SU-DHL-6 (cell line): ENCODE results near the gene GH1.

Source experiments
- H2AFZ ChIP-seq: fragments of 200-600 bp; sonication (generic); 2 replicates; pipeline ENCODE4 v1.6.1; 2014; ENCODE audit warnings: low read depth, mild to moderate bottlenecking, moderate library complexity, mixed read lengths, antibody characterized with exemption, low read length; ENCODE audit not compliant: severe bottlenecking
- H3F3A ChIP-seq: fragments of 200-600 bp; shearing (Covaris generic); 2 replicates; pipeline ENCODE4 v1.6.0; 2016; ENCODE audit warnings: antibody characterized with exemption, mild to moderate bottlenecking; ENCODE audit not compliant: insufficient read depth
- H3K27ac ChIP-seq: fragments of 200-600 bp; sonication (generic); 2 replicates; pipeline ENCODE4 v1.5.1; 2016; ENCODE audit warnings: low read depth, mild to moderate bottlenecking, low read length, moderate library complexity, mixed read lengths
- H3K27me3 ChIP-seq: fragments of 200-600 bp; sonication (generic), shearing (Covaris generic); 2 replicates; pipeline ENCODE4 v1.6.0; 2014; ENCODE audit warnings: mild to moderate bottlenecking, low read length
- H3K36me3 ChIP-seq: fragments of 200-600 bp; sonication (generic); 2 replicates; pipeline ENCODE4 v1.6.1; 2014; ENCODE audit warnings: mild to moderate bottlenecking, low read length, mixed read lengths
- H3K4me2 ChIP-seq: fragments of 300-600, 200-600 bp; shearing (Covaris generic), sonication (generic); 2 replicates; pipeline ENCODE4 v1.6.0; 2014; ENCODE audit warnings: low read length, low read depth, mild to moderate bottlenecking; ENCODE audit not compliant: poor library complexity, severe bottlenecking
- H3K4me3 ChIP-seq: fragments of 200-600 bp; sonication (generic); 2 replicates; pipeline ENCODE4 v1.5.1; 2014; ENCODE audit warnings: antibody characterized with exemption, low read length, mild to moderate bottlenecking, mixed read lengths; ENCODE audit not compliant: insufficient read depth, poor library complexity, severe bottlenecking
- H3K79me2 ChIP-seq: fragments of 200-600 bp; sonication (generic); 2 replicates; pipeline ENCODE4 v1.6.1; 2014; ENCODE audit warnings: mild to moderate bottlenecking, low read length, moderate library complexity; ENCODE audit not compliant: insufficient read depth
- H3K9ac ChIP-seq: fragments of 200-600 bp; sonication (generic); 2 replicates; pipeline ENCODE4 v1.7.0; 2014; ENCODE audit warnings: mild to moderate bottlenecking, low read length
- H3K9me2 ChIP-seq: fragments of 200-600 bp; sonication (generic); replicated peaks from 2 replicates; pipeline ENCODE4 v1.6.1; 2014; ENCODE audit warnings: low read length; ENCODE audit not compliant: insufficient read depth
- H3K9me3 ChIP-seq: fragments of 200-600 bp; sonication (generic); 2 replicates; pipeline ENCODE4 v1.6.1; 2014; ENCODE audit warnings: low read length, mixed read lengths; ENCODE audit not compliant: insufficient read depth
- H4K20me1 ChIP-seq: fragments of 200-600 bp; sonication (generic); 2 replicates; pipeline ENCODE4 v1.6.1; 2014; ENCODE audit warnings: low read depth, mild to moderate bottlenecking, antibody characterized with exemption, low read length, moderate library complexity, mixed read lengths
- CTCF ChIP-seq: fragments of 200-600 bp; sonication (generic); IDR thresholded peaks from one replicate; pipeline ENCODE4 v1.5.1; 2017; ENCODE audit warnings: antibody characterized with exemption, mild to moderate bottlenecking, low read length, moderate library complexity; ENCODE audit not compliant: insufficient read depth, poor library complexity, severe bottlenecking
- EZH2phosphoT487 ChIP-seq: fragments of 200-600 bp; sonication (generic), shearing (Covaris generic); conservative IDR thresholded peaks from 2 replicates; pipeline ENCODE4 v1.6.1; 2018; ENCODE audit warnings: mild to moderate bottlenecking, antibody characterized with exemption, low read length, moderate library complexity, mixed read lengths

GH1 gene

GRCh38 chr17:63945784-63946439, 27.3 kb upstream of the GH1 start:
- H3K27me3 ChIP-seq, result no peaks in the 10 kb centered on the region
- peaks cover 3% of the 10 kb centered on the region for H3F3A ChIP-seq
- no peaks in the 10 kb centered on the region for H3K79me2 ChIP-seq
- no peak overlapping the region for H3K4me3 ChIP-seq
- peak overlapping the region; percentile 47 for H3K9ac ChIP-seq
- H2AFZ ChIP-seq, result no peak overlapping the region
- peak overlapping the region; percentile 87 for H3K27ac ChIP-seq
- peak overlapping the region; percentile 62 for H3K4me2 ChIP-seq
- TF ChIP-seq CTCF, result no peak
- no peak for TF ChIP-seq EZH2phosphoT487
- no peaks in the 10 kb centered on the region for H3K9me2 ChIP-seq
- no peaks in the 10 kb centered on the region for H3K9me3 ChIP-seq
- H3K36me3 ChIP-seq, result no peaks in the 10 kb centered on the region
- no peaks in the 10 kb centered on the region for H4K20me1 ChIP-seq

- no peaks in the 10 kb centered on the region for H3K27me3 ChIP-seq
- H4K20me1 ChIP-seq, result no peaks in the 10 kb centered on the region
- H3K36me3 ChIP-seq, result no peaks in the 10 kb centered on the region
- H3K27ac ChIP-seq, result peak overlapping the region; percentile 87
- no peaks in the 10 kb centered on the region for H3K9me3 ChIP-seq
- H3K79me2 ChIP-seq, result no peaks in the 10 kb centered on the region
- no peaks in the 10 kb centered on the region for H3K9me2 ChIP-seq
- peaks cover 3% of the 10 kb centered on the region for H3F3A ChIP-seq
- no peak for TF ChIP-seq CTCF
- no peak for TF ChIP-seq EZH2phosphoT487
- peak overlapping the region; percentile 13 for H3K4me2 ChIP-seq
- no peak overlapping the region for H3K4me3 ChIP-seq
- H3K9ac ChIP-seq, result no peak overlapping the region; the same call in 1 of the 2 replicates
- no peak overlapping the region for H2AFZ ChIP-seq
These were observed 26.3 kb upstream of the GH1 start for GRCh38 chr17:63944736-63945499.

GRCh38 chr17:63943745-63944144, 25.1 kb upstream of the GH1 start:
- Histone ChIP-seq H3K4me2 (no peak overlapping the region), H3K27me3 (no peaks in the 10 kb centered on the region), H3K9me3 (no peaks in the 10 kb centered on the region), H3K9ac (no peak overlapping the region), H3K79me2 (no peaks in the 10 kb centered on the region), H3K4me3 (no peak overlapping the region), H3K9me2 (no peaks in the 10 kb centered on the region), H3K27ac (no peak overlapping the region), H4K20me1 (no peaks in the 10 kb centered on the region), H2AFZ (no peak overlapping the region), H3K36me3 (no peaks in the 10 kb centered on the region), H3F3A (peaks cover 3% of the 10 kb centered on the region)
- TF ChIP-seq EZH2phosphoT487 (no peak), CTCF (peak; percentile 16)
